Measurements from ENCODE around the gene SIRPA.

The SIRPA gene

DNA sequence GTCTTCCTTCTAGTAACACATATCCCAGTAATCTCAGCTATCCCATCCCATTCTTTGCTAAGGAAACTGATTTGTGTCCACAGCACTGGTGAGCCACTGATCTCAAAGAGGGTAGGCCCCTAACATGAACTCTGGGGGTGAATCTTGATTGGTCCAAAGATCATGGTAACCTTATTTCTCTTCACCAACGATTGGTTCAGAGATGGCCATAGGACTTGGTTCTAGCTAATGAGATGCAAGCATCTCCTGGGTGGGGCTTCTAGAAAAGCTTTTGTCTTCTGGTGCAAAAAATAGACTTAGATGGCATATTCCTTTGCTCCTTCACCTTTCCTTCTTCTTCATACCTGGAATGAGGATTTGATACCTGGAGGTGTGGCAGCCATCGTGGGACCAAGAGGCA lies 43.8 kb upstream of the SIRPA start:
- Histone ChIP-seq H3K4me3 (ENCODE audit: low read depth, low read length) (no peak overlapping the region), H3K36me3 (replicated peaks) (no peaks in the 10 kb centered on the region), H3K27ac (no peak overlapping the region), H3K27me3 (replicated peaks) (no peaks in the 10 kb centered on the region)
- in situ Hi-C loops (cut with HindIII; ENCODE audit: low pct_ligation_motif_present, low sequenced_read_pairs), result no loop called here
- DNase-seq, result no peak
- TF ChIP-seq CTCF (IDR thresholded peaks at IDR 0.05; ENCODE audit: low read depth, low read length, missing control alignments), result no peak

DNA sequence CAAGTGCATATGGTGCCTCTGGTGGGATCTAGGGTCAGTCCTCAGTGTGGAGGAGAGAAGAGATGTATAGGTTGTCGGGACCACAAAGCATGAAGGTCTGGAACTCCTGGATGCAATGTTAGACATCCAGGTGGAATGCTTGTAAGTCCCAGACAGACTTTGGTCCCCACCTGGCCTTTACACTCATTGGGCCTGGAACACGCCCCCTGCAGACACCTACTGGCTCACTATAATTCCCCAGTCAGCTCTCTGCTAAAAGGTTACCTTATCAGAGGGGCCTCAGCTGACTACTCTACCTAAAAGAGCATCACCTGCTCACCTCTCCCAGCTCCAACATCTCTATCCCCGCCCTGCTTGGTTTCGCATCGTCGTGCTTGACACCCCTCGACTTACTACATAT lies 41.7 kb upstream of the SIRPA start:
- no peak for TF ChIP-seq CTCF (IDR thresholded peaks at IDR 0.05; ENCODE audit: low read depth, low read length, missing control alignments)
- in situ Hi-C loops (cut with HindIII; ENCODE audit: low pct_ligation_motif_present, low sequenced_read_pairs), result no loop called here
- no peak overlapping the region for H3K27ac ChIP-seq
- no peaks in the 10 kb centered on the region for H3K27me3 ChIP-seq (replicated peaks)
- DNase-seq, result no peak
- no peak overlapping the region for H3K4me3 ChIP-seq (ENCODE audit: low read depth, low read length)
- no peaks in the 10 kb centered on the region for H3K36me3 ChIP-seq (replicated peaks)

- Histone ChIP-seq H3K4me3 (ENCODE audit: low read depth, low read length) (no peak overlapping the region), H3K27me3 (replicated peaks) (no peaks in the 10 kb centered on the region), H3K36me3 (replicated peaks) (no peaks in the 10 kb centered on the region), H3K27ac (no peak overlapping the region)
- DNase-seq, result no peak
- in situ Hi-C loops (cut with HindIII; ENCODE audit: low pct_ligation_motif_present, low sequenced_read_pairs), result no loop called here
- no peak for TF ChIP-seq CTCF (IDR thresholded peaks at IDR 0.05; ENCODE audit: low read depth, low read length, missing control alignments)
Observed at GRCh38 chr20:1854246-1854645, 41.0 kb upstream of the SIRPA start.

DNA sequence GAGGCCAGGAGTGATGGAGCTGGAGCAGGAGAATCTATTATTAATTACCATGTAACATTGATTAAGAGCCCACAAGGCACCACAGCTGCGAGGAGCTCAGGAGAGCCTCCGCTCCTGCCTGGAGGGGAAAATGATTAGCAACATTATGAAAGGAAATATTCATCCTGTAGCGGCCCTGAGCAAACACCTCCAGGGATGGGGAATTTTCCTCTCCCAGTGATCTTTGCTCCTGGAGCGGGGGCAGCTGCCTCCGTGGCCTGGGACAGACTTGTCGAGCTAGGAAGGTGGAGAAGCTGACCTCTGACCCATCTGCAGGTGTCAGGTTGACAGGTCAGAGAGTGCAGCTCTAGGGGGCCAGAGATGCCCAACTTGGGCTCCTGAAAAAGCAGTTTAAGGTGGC lies 40.1 kb upstream of the SIRPA start:
- Histone ChIP-seq H3K4me3 (ENCODE audit: low read depth, low read length) (no peak overlapping the region), H3K27ac (no peak overlapping the region), H3K36me3 (replicated peaks) (no peaks in the 10 kb centered on the region), H3K27me3 (replicated peaks) (no peaks in the 10 kb centered on the region)
- no peak for TF ChIP-seq CTCF (IDR thresholded peaks at IDR 0.05; ENCODE audit: low read depth, low read length, missing control alignments)
- in situ Hi-C loops (cut with HindIII; ENCODE audit: low pct_ligation_motif_present, low sequenced_read_pairs), result no loop called here
- no peak for DNase-seq

- Histone ChIP-seq H3K4me3 (ENCODE audit: low read depth, low read length) (no peak overlapping the region), H3K27me3 (replicated peaks) (no peaks in the 10 kb centered on the region), H3K27ac (no peak overlapping the region), H3K36me3 (replicated peaks) (no peaks in the 10 kb centered on the region)
- no peak for TF ChIP-seq CTCF (IDR thresholded peaks at IDR 0.05; ENCODE audit: low read depth, low read length, missing control alignments)
- in situ Hi-C loops (cut with HindIII; ENCODE audit: low pct_ligation_motif_present, low sequenced_read_pairs), result no loop called here
- DNase-seq, result no peak
Observed at GRCh38 chr20:1855690-1856089, 39.5 kb upstream of the SIRPA start.

DNA sequence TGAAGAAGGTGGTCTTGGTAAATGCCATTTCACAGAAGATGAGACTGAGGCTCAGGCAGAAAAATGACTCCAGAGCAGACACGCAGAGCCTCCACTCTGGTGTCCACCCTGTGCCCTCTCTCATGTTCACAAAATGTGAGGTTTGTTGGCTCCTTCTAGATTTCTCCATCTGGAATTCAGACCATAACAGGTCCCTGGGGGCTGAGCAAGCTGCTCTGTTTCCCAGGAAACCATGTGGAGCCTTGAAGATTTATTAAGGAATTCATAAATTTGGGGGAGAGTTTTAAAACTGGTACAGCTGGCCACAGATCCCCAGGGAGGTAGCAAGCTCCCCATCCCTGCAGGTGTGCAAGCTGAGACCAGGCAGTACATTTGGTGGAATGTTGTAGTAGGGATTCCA lies 38.8 kb upstream of the SIRPA start:
- Histone ChIP-seq H3K27ac (no peak overlapping the region), H3K4me3 (ENCODE audit: low read depth, low read length) (no peak overlapping the region), H3K36me3 (replicated peaks) (no peaks in the 10 kb centered on the region), H3K27me3 (replicated peaks) (no peaks in the 10 kb centered on the region)
- in situ Hi-C loops (cut with HindIII; ENCODE audit: low pct_ligation_motif_present, low sequenced_read_pairs), result no loop called here
- no peak for TF ChIP-seq CTCF (IDR thresholded peaks at IDR 0.05; ENCODE audit: low read depth, low read length, missing control alignments)
- DNase-seq, result no peak

Measured in brain microvascular endothelial cell (primary cell).